GM18868 (cell line): Measurements from ENCODE around the gene TOX3.

Source experiments
- ATAC-seq: cut with Tn5 transposase; IDR thresholded peaks from one replicate; pipeline ENCODE4 v1.9.1; 2021; ENCODE audit warnings: mild to moderate bottlenecking, moderate library complexity; ENCODE audit not compliant: unreplicated experiment

TOX3 gene

DNA sequence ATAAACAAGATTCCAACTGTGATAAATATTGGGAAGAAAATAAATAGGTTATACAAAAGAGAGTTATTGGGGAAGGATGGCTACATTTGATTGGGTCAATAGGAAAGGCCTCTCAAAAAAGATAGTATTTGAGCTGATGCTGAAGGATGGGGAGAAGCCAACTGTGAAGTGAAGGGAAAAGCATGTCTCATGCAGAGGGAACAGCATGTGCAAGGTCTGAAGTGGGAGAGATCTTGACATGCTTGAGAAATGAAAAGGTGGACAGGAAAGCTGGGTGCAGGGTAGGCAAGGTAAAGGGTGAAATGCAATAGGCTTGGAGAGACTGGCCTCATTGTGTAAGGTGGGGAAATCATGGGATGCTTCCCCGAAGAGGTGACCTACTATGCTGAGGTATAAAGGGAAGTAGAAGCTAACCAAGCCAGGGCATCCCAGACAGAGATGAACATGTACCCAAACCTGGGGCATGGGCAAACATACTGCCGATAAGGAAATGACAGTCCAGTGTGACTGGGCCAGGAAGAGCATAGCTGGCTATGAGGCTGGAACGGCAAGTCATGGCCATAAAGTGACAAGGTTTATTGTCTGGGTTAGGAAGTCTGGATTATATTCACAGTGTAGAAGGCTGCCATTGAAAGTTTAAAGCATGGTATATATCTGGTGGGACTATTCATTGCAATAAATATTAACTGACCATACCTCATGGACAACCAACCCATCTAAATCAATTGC is 91.2 kb downstream of the TOX3 start:
- no peak for ATAC-seq

DNA sequence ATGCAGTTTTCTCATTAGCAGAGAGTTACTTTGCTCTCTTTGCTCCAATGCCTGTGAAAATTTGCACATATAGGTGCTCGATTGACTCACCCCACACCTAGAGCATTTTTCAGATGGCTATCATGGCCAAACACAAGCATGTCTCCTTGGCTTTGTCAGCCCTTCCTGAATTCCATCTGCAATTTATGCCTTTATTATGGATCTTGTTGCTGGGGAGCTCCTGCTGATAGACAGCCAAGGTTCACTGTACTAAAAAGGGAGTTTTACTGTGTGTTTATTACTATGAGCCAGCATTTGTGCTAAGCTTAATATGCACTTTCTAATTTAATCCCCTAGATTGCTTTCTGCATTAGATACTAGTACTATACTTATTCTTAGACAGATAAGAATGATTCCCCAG is 93.3 kb downstream of the TOX3 start:
- ATAC-seq = no peak

DNA sequence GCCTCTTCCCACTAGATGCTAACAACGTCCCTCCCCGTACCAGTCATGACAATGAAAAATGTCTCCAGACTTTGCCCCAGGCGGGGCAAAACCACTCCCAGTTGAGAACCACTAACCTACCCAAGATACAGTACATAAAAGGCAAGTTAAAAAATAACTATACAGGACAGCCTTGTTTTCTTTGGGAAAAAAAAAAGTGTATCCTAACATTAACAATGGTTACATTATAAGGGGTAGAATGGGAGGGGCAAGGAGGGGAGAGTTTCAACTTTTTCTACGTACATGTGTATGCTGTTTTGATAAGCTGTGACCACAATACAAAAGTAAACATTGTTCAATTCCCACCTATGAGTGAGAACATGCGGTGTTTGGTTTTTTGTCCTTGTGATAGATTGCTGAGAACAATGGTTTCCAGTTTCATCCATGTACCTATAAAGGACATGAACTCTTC is 94.9 kb downstream of the TOX3 start:
- ATAC-seq = no peak

GRCh38 chr16:52450916-52451315 is 96.0 kb downstream of the TOX3 start:
- ATAC-seq = no peak

DNA sequence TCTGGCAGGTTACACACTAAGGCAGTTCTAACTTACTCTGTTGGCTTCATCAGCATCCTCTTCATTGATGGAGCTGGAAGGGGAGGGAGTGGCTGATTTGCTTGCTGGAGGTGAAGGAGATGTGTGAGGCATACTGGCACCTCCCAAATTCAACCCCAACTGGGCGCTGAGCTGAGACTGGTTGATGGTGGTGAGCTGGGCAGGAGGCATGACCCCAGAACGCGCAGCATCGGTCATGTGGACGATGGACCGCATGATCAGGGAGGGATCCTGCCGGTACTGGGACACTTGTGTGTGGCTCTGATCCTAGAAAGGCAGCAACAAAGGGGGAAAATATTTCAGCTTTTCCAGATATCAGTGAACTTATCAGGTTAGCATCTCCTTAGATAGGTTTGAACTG is 96.7 kb downstream of the TOX3 start:
- no peak for ATAC-seq

DNA sequence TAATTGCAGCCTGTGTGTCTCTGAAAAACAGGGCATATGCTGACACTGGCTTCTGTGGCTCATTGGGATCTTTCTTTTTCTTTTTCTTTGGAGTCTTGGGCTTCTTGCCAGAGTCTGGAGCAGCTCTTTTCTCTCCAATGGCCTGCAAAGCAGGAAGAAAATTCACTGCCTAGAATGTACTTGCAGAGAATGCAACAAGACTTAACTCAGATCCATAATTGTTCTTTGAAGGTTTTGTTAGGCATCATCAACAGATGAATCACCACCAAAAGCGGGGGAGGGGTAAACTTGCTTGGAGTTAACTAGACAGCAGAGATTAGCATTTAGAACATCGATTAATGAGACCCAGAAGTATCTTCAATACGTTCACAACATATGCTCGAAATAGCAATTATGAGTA is 100.9 kb downstream of the TOX3 start:
- ATAC-seq = no peak

GRCh38 chr16:52441886-52442285 is 105.1 kb downstream of the TOX3 start:
- no peak for ATAC-seq

- ATAC-seq = no peak
These were observed 106.7 kb downstream of the TOX3 start for GRCh38 chr16:52440248-52440647.

DNA sequence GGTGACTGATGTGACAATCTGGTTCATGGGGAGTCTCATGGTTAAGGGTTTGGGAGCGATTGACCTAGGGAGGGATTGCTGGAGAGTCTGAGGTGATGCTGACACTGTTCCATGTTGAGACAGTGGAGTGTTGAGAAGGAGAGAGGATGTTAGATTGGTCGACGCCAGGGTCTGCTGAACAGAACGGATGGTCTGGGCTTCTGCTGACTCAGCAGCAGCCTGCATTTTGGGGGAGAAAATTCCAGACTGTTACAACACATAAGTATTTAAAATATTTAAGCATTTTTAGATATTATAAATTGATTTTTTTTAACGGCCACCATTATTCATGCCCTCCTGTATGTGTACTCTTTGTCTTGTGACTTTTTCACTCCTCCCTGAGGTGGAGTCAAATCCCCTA is 107.2 kb downstream of the TOX3 start:
- ATAC-seq = no peak

- ATAC-seq = no peak
These were observed 107.7 kb downstream of the TOX3 start for GRCh38 chr16:52439171-52439701.

DNA sequence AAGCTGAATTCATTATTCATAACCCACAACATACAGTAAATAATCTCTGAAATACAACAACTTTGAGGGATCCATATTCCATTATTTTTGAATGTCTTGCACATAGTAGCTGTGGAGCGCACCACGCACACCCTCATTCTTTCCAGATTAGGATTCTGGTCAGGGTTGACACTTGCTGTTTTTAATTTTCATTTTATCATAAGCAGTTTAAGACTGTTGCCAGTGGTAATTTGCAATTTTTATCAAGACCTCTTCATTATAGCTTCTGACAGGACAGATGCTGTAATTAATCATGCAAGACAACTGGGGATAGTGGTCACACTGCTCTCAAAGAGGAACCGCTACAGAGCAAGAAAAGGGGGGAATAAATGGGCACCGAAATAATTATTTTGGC is 109.7 kb downstream of the TOX3 start:
- no peak for ATAC-seq

GRCh38 chr16:52436339-52437276 is 110.3 kb downstream of the TOX3 start:
- no peak for ATAC-seq

- ATAC-seq = no peak
These were observed 112.7 kb downstream of the TOX3 start for GRCh38 chr16:52434224-52434623.

DNA sequence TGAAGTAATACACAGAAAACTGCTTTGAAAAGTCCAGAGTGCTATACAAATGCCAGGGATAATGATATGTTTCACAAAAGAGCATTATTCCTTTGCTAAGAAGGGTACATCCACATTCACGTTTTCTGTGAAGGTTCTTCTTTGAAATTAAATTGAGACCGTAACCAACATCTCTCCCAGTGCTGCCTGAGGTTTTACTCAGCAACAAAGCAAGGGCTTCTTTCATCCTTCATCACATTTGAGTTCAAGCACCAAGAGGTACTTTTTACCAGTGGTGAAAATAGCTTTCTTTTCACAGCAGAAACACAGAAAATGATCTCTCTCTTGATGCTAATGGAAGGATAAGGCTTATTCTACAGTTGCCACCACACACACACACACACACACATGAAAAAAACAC is 113.3 kb downstream of the TOX3 start:
- no peak for ATAC-seq

DNA sequence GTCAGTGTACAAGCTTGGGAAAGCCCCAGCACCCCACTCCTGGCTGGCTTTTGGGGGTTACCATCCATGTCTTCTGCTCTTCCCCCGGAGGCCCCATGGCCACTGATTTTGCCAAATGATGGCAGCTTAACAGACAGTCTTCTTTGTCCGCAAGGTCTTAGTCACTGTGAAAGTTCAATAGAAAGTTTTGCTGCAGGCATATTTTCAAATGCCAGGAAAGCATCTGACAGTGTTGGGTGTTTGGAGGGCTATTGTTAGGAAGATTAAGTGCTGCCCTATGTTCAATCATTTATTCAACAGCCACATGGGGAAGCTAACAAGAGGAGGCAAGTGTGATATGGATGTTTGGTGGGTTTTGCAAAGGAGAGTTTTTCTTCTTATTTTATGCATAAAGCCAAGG is 122.4 kb downstream of the TOX3 start:
- ATAC-seq = no peak

DNA sequence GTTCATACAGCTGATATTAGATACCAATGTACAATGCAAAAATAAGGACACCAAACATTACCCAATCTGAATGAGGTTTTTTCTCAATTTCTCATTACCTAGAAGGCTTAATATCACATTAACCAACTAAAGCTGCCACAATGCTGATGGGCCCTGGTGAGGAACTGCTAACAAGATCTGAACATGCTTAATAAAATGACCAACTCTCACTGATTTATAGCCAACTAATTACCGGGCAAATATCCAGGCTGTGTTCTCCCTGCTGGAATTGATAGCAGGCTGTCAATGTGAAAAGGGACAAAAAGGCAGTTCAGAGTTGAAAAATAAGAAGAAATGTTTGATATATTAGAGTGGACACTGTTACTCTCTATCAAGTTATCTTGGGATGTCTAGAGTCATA is 124.6 kb downstream of the TOX3 start:
- no peak for ATAC-seq

DNA sequence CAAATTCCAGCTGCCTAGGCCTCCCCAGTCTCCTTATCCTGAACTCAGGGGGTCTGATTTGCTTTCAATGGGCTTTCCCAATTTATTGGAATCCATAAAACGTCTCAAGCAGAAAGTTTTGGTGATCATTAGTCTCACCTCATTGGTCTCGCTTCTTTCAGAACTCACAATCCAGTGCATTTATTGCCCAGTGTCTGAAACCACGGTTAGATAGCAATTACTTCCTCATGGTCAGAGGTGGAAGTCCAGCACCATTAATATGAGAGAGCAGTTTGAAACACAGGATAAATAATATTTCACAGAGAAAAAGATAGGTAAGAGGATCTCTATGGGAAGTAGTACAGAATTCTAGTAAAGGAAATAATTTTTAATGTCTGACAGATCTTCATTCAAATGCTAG is 128.7 kb downstream of the TOX3 start:
- no peak for ATAC-seq

- no peak for ATAC-seq
These were observed 130.1 kb downstream of the TOX3 start for GRCh38 chr16:52416888-52417287.

DNA sequence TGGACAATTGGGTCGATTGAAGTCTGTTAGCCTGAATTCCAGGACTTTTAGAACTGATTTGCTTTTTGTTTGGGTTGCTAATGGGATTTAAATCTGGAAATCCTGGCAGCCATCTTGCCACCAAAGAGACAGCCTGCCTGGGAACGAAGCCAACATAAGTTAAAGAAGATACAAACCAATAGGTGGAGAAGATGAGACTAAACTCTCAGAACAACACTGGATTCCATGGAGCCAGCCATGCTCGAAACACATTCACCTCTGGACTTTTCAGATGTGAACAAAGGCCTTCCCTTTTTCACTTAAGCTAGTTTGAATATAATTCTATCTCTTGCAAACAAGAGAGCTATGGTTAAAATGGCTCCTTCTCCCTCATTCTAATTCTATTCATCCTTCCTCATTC is 135.9 kb downstream of the TOX3 start:
- ATAC-seq = no peak

- no peak for ATAC-seq
These were observed 138.6 kb downstream of the TOX3 start for GRCh38 chr16:52408191-52408845.

GRCh38 chr16:52407778-52408177 is 139.2 kb downstream of the TOX3 start:
- ATAC-seq = no peak
